Endothelial cell of umbilical vein (primary cell): ENCODE measurements around the gene NDUFA13. TPM values are rescaled to one million over a fixed set of nuclear protein-coding genes. Genes with fewer than 3 reads are reported as not detected.

ENCODE experiments used
- BruUV-seq: library from RNA; stranded (reverse); fragments of 400-500 nt; replicated peaks from 2 replicates; lab custom pipeline; 2021; lab: Mats Ljungman, UMichigan
- CTCF ChIA-PET: fragments of 300-600, 350-600 bp; sonication (Branson Sonifier 250); formaldehyde crosslinking; loops from one replicate; lab custom pipeline; 2021; ENCODE audit warnings: antibody characterized with exemption, inconsistent platforms; lab: Charles Lee
- POLR2A ChIA-PET: fragments of 300-600, 350-600 bp; sonication (Branson Sonifier 250); formaldehyde crosslinking; loops from one replicate; lab custom pipeline; 2021; ENCODE audit warnings: antibody characterized with exemption, inconsistent platforms; lab: Charles Lee
- DNase-seq: peaks from one replicate; pipeline ENCODE4 v3.0.0-alpha.2; 2011; ENCODE audit warnings: low read depth, low spot score
- FAIRE-seq: peaks from 2 replicates; lab custom pipeline; 2011; peaks lifted over from hg19 to GRCh38; lab: Jason Lieb, UNC
- H2AFZ ChIP-seq: 2 replicates; pipeline ENCODE4 v1.6.0; 2012; ENCODE audit warnings: low read depth, low read length, control low read depth, inconsistent platforms
- H3K27ac ChIP-seq: 2 replicates; pipeline ENCODE4 v1.5.1; 2011; ENCODE audit warnings: low read depth, mild to moderate bottlenecking, control low read depth, low read length, moderate library complexity; ENCODE audit not compliant: insufficient read depth
- H3K27me3 ChIP-seq, 2 experiments: 2 replicates each; pipeline versions ENCODE4 v1.6.0 to v1.6.1; 2011; ENCODE audit warnings: low read length in 2 of 2, mixed read lengths in 1 of 2; ENCODE audit not compliant: control insufficient read depth in 2 of 2, insufficient read depth in 2 of 2
- H3K36me3 ChIP-seq, 2 experiments: 2 replicates in 1 of 2; 3 replicates in 1 of 2; pipeline ENCODE4 v1.5.1; 2011; ENCODE audit warnings: low read length in 2 of 2, mild to moderate bottlenecking in 1 of 2, moderate library complexity in 1 of 2; ENCODE audit not compliant: control insufficient read depth in 2 of 2, insufficient read depth in 2 of 2; ENCODE audit errors: extremely low read depth in 1 of 2
- H3K4me1 ChIP-seq: 3 replicates; pipeline ENCODE4 v1.5.1; 2011; ENCODE audit warnings: mild to moderate bottlenecking, low read length; ENCODE audit not compliant: control insufficient read depth, insufficient read depth; ENCODE audit errors: extremely low read depth
- H3K4me2 ChIP-seq: 2 replicates; pipeline ENCODE4 v1.6.1; 2011; ENCODE audit warnings: low read length, control low read depth, mixed read lengths; ENCODE audit not compliant: insufficient read depth
- H3K4me3 ChIP-seq, 3 experiments: fragments of 200-600 bp in 1 of 3; sonication (generic), shearing (Covaris generic) in 1 of 3; replicated peaks in 1 of 3; 2 replicates each; pipeline ENCODE4 v1.5.1; 2011 to 2016; ENCODE audit warnings: control low read depth in 3 of 3, low read length in 3 of 3, mild to moderate bottlenecking in 2 of 3, inconsistent platforms in 1 of 3, low read depth in 1 of 3, moderate library complexity in 1 of 3; ENCODE audit not compliant: insufficient read depth in 1 of 3
- H3K79me2 ChIP-seq: 2 replicates; pipeline ENCODE4 v1.6.0; 2012; ENCODE audit warnings: low read length, inconsistent platforms; ENCODE audit not compliant: control insufficient read depth, insufficient read depth
- H3K9ac ChIP-seq: replicated peaks from 2 replicates; pipeline ENCODE3; 2011; ENCODE audit warnings: low read length, control low read depth; ENCODE audit not compliant: insufficient read depth; ENCODE audit errors: extremely low read depth
- H3K9me1 ChIP-seq: replicated peaks from 3 replicates; pipeline ENCODE4 v1.6.0; 2011; ENCODE audit warnings: mild to moderate bottlenecking, low read length; ENCODE audit not compliant: control insufficient read depth, insufficient read depth; ENCODE audit errors: extremely low read depth
- H3K9me3 ChIP-seq: replicated peaks from 2 replicates; pipeline ENCODE4 v1.5.1; 2012; ENCODE audit warnings: low read length, inconsistent platforms; ENCODE audit not compliant: control insufficient read depth, insufficient read depth
- H4K20me1 ChIP-seq: replicated peaks from 2 replicates; pipeline ENCODE3; 2011; ENCODE audit warnings: mild to moderate bottlenecking, low read length; ENCODE audit not compliant: control insufficient read depth, insufficient read depth; ENCODE audit errors: extremely low read depth
- CTCF ChIP-seq, 2 donors: IDR thresholded peaks; 1 replicate in 1 of 2; 2 replicates in 1 of 2; pipeline ENCODE4 v1.5.1; 2011; ENCODE audit warnings: low read length in 2 of 2, mild to moderate bottlenecking in 2 of 2, moderate library complexity in 2 of 2, control low read depth in 1 of 2, inconsistent platforms in 1 of 2, low read depth in 1 of 2; ENCODE audit not compliant: insufficient read depth in 1 of 2; ENCODE audit errors: extremely low read depth in 1 of 2
- EZH2 ChIP-seq: IDR thresholded peaks from 2 replicates; pipeline ENCODE4 v1.6.1; 2012; ENCODE audit warnings: borderline replicate concordance, low read depth, mild to moderate bottlenecking, moderate library complexity, low read length, inconsistent platforms; ENCODE audit not compliant: severe bottlenecking
- FOS ChIP-seq: IDR thresholded peaks from 2 replicates; pipeline ENCODE4 v1.6.1; 2011; ENCODE audit warnings: mild to moderate bottlenecking, low read length, moderate library complexity, borderline replicate concordance; ENCODE audit not compliant: insufficient read depth
- GATA2 ChIP-seq: IDR thresholded peaks from 2 replicates; pipeline ENCODE4 v1.7.0; 2011; ENCODE audit warnings: low read depth, mild to moderate bottlenecking, moderate library complexity, mixed read lengths, low read length; ENCODE audit not compliant: insufficient read length, insufficient read depth
- JUN ChIP-seq: IDR thresholded peaks from 2 replicates; pipeline ENCODE4 v1.6.1; 2011; ENCODE audit warnings: borderline replicate concordance, low read depth; ENCODE audit not compliant: insufficient read length, insufficient read depth
- MAX ChIP-seq: IDR thresholded peaks from 2 replicates; pipeline ENCODE4 v1.6.1; 2011; ENCODE audit not compliant: insufficient read depth, insufficient read length
- MYC ChIP-seq: IDR thresholded peaks from one replicate; pipeline ENCODE4 v1.6.1; 2011; ENCODE audit warnings: mild to moderate bottlenecking, low read depth, low read length
- POLR2A ChIP-seq: IDR thresholded peaks from 2 replicates; pipeline ENCODE4 v1.6.1; 2012; ENCODE audit warnings: low read depth, mild to moderate bottlenecking, control low read depth, low read length
- POLR2AphosphoS5 ChIP-seq: IDR thresholded peaks from 2 replicates; pipeline ENCODE4 v1.6.1; 2012; ENCODE audit warnings: low read depth, mild to moderate bottlenecking, control low read depth, low read length, moderate library complexity; ENCODE audit not compliant: insufficient read depth
- dilution Hi-C: fragments of 300-500 bp; cut with MboI; formaldehyde crosslinking; loops from one replicate; pipeline ENCODE4 v1.15.0; 2019; ENCODE audit warnings: low sequenced_read_pairs; ENCODE audit not compliant: extremely low pct_ligation_motif_present
- intact Hi-C: fragments of 100-400 bp; cut with micrococcal nuclease; formaldehyde crosslinking; loops from one replicate; pipeline ENCODE4 v1.10.0; 2022
- polyA plus RNA-seq, 4 experiments: library from polyadenylated mRNA; depleted of rRNA in 3 of 4; stranded (reverse) in 3 of 4; unstranded in 1 of 4; fragments of >200 nt; gene quantifications; 2 replicates each; pipeline versions ENCODE4 v1.2.1 to v1.2.3, GENCODE V29; 2011 to 2012; ENCODE audit warnings: missing spikeins in 1 of 4
- total RNA-seq: library from RNA; stranded (reverse); gene quantifications from 2 replicates; pipeline ENCODE4 v1.2.3, GENCODE V29; 2021

NDUFA13 gene
- total and polyA plus RNA-seq, 2 donors (not counting 3 experiments of a cell fraction or from before 2014, with no cell fraction given) = 246 to 799 TPM

GRCh38 chr19:19558055-19558454, 42.0 kb downstream of the NDUFA13 start:
- Histone ChIP-seq H3K9ac (no peak overlapping the region), H3K4me2 (no peak overlapping the region), H3K4me3 (no peak overlapping the region), H2AFZ (no peak overlapping the region), H3K4me1 (no peaks in the 10 kb centered on the region), H3K36me3 (no peaks in the 10 kb centered on the region), H3K9me3 (no peaks in the 10 kb centered on the region), H3K9me1 (no peaks in the 10 kb centered on the region), H3K27me3 (no peaks in the 10 kb centered on the region), H3K27ac (no peak overlapping the region), H4K20me1 (no peaks in the 10 kb centered on the region), H3K79me2 (no peaks in the 10 kb centered on the region)
- dilution Hi-C loops = no loop called here
- FAIRE-seq = no peak
- no peak for TF ChIP-seq POLR2A
- no peak for TF ChIP-seq FOS
- TF ChIP-seq GATA2 = no peak
- no peak for TF ChIP-seq EZH2
- no peak for TF ChIP-seq POLR2AphosphoS5
- ChIA-PET POLR2A (no interaction called here), CTCF (interaction anchor here (0.6 to 1.1 kb wide), 3 partner anchors 11 to 26 kb away, joined by 3 to 4 read pairs (median 3); no protein-coding TSS in a partner anchor)
- DNase-seq = no peak
- no TSS peak for BruUV-seq
- intact Hi-C loops = no loop called here

GRCh38 chr19:19558636-19559035, 42.6 kb downstream of the NDUFA13 start:
- no peak overlapping the region for H3K9ac ChIP-seq
- TF ChIP-seq CTCF (IDR thresholded peaks at IDR 0.05; ENCODE audit: extremely low read depth in 1 of 2, insufficient read depth in 1 of 2, low read depth in 1 of 2, low read length in 2 of 2) = no peak
- no peak for TF ChIP-seq JUN
- no peak for TF ChIP-seq POLR2A
- TF ChIP-seq FOS = no peak
- TF ChIP-seq MYC = no peak
- no peak for TF ChIP-seq POLR2AphosphoS5
- no peak for TF ChIP-seq EZH2
- TF ChIP-seq GATA2 = no peak
- no peak for TF ChIP-seq MAX
- POLR2A ChIA-PET = no interaction called here
- H3K4me3 ChIP-seq = no peak overlapping the region
- no TSS peak for BruUV-seq
- H3K79me2 ChIP-seq = no peaks in the 10 kb centered on the region
- no peaks in the 10 kb centered on the region for H3K27me3 ChIP-seq
- H3K9me1 ChIP-seq = no peaks in the 10 kb centered on the region
- no peak overlapping the region for H3K27ac ChIP-seq
- no peaks in the 10 kb centered on the region for H3K9me3 ChIP-seq
- CTCF ChIA-PET = interaction anchor here (1.1 kb wide), 2 partner anchors 10 to 20 kb away, joined by 3 to 4 read pairs; no protein-coding TSS in a partner anchor
- H3K4me1 ChIP-seq = no peaks in the 10 kb centered on the region
- intact Hi-C loops (no loop called here), dilution Hi-C loops (no loop called here)
- DNase-seq (no peak), FAIRE-seq (no peak)
- no peaks in the 10 kb centered on the region for H4K20me1 ChIP-seq
- no peak overlapping the region for H3K4me2 ChIP-seq
- no peak overlapping the region for H2AFZ ChIP-seq
- H3K36me3 ChIP-seq = no peaks in the 10 kb centered on the region
